SU-DHL-6 (cell line): ENCODE measurements around the gene PRPF31.

Experiments
- EZH2phosphoT487 ChIP-seq: fragments of 200-600 bp; sonication (generic), shearing (Covaris generic); conservative IDR thresholded peaks from 2 replicates; pipeline ENCODE4 v1.6.1; 2018; ENCODE audit warnings: mild to moderate bottlenecking, antibody characterized with exemption, low read length, moderate library complexity, mixed read lengths
- TF ChIP-seq, protein P1 (sequence below): fragments of 200-600 bp; sonication (generic); IDR thresholded peaks from one replicate; pipeline ENCODE4 v1.5.1; 2017; ENCODE audit warnings: antibody characterized with exemption, mild to moderate bottlenecking, low read length, moderate library complexity; ENCODE audit not compliant: insufficient read depth, poor library complexity, severe bottlenecking

DNA sequence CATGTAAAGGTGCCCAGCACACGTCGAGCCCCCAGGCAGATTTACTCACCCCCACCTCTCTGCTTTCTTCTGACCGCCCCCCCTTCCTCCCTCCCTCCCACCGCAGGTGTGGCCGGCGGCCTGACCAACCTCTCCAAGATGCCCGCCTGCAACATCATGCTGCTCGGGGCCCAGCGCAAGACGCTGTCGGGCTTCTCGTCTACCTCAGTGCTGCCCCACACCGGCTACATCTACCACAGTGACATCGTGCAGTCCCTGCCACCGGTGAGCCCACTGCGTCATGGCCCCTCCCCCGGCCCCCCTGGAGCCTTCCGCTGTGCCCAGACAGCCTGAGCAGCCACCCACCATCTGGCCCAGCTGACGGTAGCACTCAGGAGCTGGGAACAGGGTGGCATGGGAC lies 8.8 kb downstream of the PRPF31 start:
- no peak for TF ChIP-seq EZH2phosphoT487
- TF ChIP-seq, protein P1, sequence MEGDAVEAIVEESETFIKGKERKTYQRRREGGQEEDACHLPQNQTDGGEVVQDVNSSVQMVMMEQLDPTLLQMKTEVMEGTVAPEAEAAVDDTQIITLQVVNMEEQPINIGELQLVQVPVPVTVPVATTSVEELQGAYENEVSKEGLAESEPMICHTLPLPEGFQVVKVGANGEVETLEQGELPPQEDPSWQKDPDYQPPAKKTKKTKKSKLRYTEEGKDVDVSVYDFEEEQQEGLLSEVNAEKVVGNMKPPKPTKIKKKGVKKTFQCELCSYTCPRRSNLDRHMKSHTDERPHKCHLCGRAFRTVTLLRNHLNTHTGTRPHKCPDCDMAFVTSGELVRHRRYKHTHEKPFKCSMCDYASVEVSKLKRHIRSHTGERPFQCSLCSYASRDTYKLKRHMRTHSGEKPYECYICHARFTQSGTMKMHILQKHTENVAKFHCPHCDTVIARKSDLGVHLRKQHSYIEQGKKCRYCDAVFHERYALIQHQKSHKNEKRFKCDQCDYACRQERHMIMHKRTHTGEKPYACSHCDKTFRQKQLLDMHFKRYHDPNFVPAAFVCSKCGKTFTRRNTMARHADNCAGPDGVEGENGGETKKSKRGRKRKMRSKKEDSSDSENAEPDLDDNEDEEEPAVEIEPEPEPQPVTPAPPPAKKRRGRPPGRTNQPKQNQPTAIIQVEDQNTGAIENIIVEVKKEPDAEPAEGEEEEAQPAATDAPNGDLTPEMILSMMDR, result no peak
